ENCODE data around the gene MNT. TPM values are rescaled to one million over a fixed set of nuclear protein-coding genes. Genes with fewer than 3 reads are reported as not detected.

Gene MNT
- total RNA-seq, 4 donors from 2014 or later, result 9.5 to 57.8 (median 39.0) TPM

GRCh38 chr17:2385240-2386210, 15.3 kb downstream of the MNT start:
- Histone ChIP-seq H3K36me3 (peaks cover 0 to 35% (median 3%) of the 10 kb centered on the region in 3 donors), H3K27ac (peak overlapping the region in 1 of 4 donors; percentile 79), H3K27me3 (no peaks in the 10 kb centered on the region), H3K9me3 (no peaks in the 10 kb centered on the region), H3K4me1 (peaks cover 0 to 44% (median 1%) of the 10 kb centered on the region in 4 donors), H3K4me3 (no peak overlapping the region)
- no peak for DNase-seq
- TF ChIP-seq POLR2A (IDR thresholded peaks at IDR 0.05), result no peak

GRCh38 chr17:2384439-2385127, 16.3 kb downstream of the MNT start:
- H3K27me3 ChIP-seq, result no peaks in the 10 kb centered on the region
- peak overlapping the region in 1 of 4 donors; percentile 8 for H3K27ac ChIP-seq
- no peaks in the 10 kb centered on the region for H3K9me3 ChIP-seq
- peaks cover 0 to 42% (median 1%) of the 10 kb centered on the region in 4 donors for H3K4me1 ChIP-seq
- no peak for DNase-seq
- peaks cover 0 to 45% (median 3%) of the 10 kb centered on the region in 3 donors for H3K36me3 ChIP-seq
- TF ChIP-seq CTCF (IDR thresholded peaks at IDR 0.05) (no peak), POLR2A (IDR thresholded peaks at IDR 0.05) (no peak)
- H3K4me3 ChIP-seq, result no peak overlapping the region

- DNase-seq, result peak in 1 of 3 donors; percentile 65
- H3K27ac ChIP-seq, result peak overlapping the region in 3 of 4 donors; percentile 35 to 88 (median 68)
Observed at GRCh38 chr17:2383628-2384167, 17.2 kb downstream of the MNT start.

GRCh38 chr17:2380950-2381649, 19.8 kb downstream of the MNT start:
- no peak for DNase-seq
- Histone ChIP-seq H3K27ac (no peak overlapping the region), H3K4me3 (no peak overlapping the region), H3K36me3 (peaks cover 0 to 55% (median 0%) of the 10 kb centered on the region in 3 donors), H3K9me3 (no peaks in the 10 kb centered on the region), H3K27me3 (no peaks in the 10 kb centered on the region), H3K4me1 (peaks cover 0 to 30% (median 1%) of the 10 kb centered on the region in 4 donors)
- TF ChIP-seq CTCF (IDR thresholded peaks at IDR 0.05) (no peak), POLR2A (IDR thresholded peaks at IDR 0.05) (no peak)

More at GRCh38 chr17:2383628-2384167, 17.2 kb downstream of the MNT start:
- Histone ChIP-seq H3K27me3 (no peaks in the 10 kb centered on the region), H3K4me3 (no peak overlapping the region), H3K36me3 (peaks cover 0 to 54% (median 3%) of the 10 kb centered on the region in 3 donors), H3K9me3 (no peaks in the 10 kb centered on the region), H3K4me1 (peaks cover 0 to 42% (median 1%) of the 10 kb centered on the region in 4 donors)
- peak in 1 of 2 donors; percentile 45 for TF ChIP-seq POLR2A (IDR thresholded peaks at IDR 0.05)
- TF ChIP-seq CTCF (IDR thresholded peaks at IDR 0.05), result no peak

- Histone ChIP-seq H3K27ac (no peak overlapping the region), H3K36me3 (peaks cover 0 to 55% (median 0%) of the 10 kb centered on the region in 3 donors)
Observed at GRCh38 chr17:2380226-2380922, 20.5 kb downstream of the MNT start.

More at GRCh38 chr17:2380226-2380922, 20.5 kb downstream of the MNT start:
- no peaks in the 10 kb centered on the region for H3K27me3 ChIP-seq
- no peaks in the 10 kb centered on the region for H3K9me3 ChIP-seq
- peaks cover 0 to 23% (median 1%) of the 10 kb centered on the region in 4 donors for H3K4me1 ChIP-seq
- no peak overlapping the region for H3K4me3 ChIP-seq
- TF ChIP-seq POLR2A (IDR thresholded peaks at IDR 0.05) (no peak), CTCF (IDR thresholded peaks at IDR 0.05) (no peak)
- DNase-seq, result no peak

Measured in Peyer's patch (tissue), 4 donors.